ENCODE results near the gene PTCRA.
"Not testable (repeated sequence)": the region's sequence is repeated elsewhere in the genome, so short reads cannot be mapped to it uniquely, and the experiment has no call there.

The PTCRA gene

GRCh38 chr6:42915732-42916131 lies at the start of gene PTCRA:
PTCRA (plus strand) TSS chr6:42916053; CDS start chr6:42916070, 17 bp downstream.
- DNase-seq = no peak

GRCh38 chr6:42870145-42870936 lies 45.5 kb upstream of the PTCRA start:
- DNase-seq = no peak

- no peak for DNase-seq
These were observed 44.1 kb upstream of the PTCRA start for GRCh38 chr6:42871711-42872110.

- no peak for DNase-seq
These were observed 42.5 kb upstream of the PTCRA start for GRCh38 chr6:42873313-42873712.

GRCh38 chr6:42877695-42878094 lies 38.2 kb upstream of the PTCRA start:
- DNase-seq = no peak

- DNase-seq = peak; percentile 61
These were observed 36.2 kb upstream of the PTCRA start, which contains the start of gene RPL7L1 for GRCh38 chr6:42879372-42880239. RPL7L1 (plus strand) TSS chr6:42879616; CDS start chr6:42879911, 295 bp downstream.

GRCh38 chr6:42880240-42880817 lies 35.5 kb upstream of the PTCRA start:
- not testable (repeated sequence) for DNase-seq

GRCh38 chr6:42880871-42881270 lies 35.0 kb upstream of the PTCRA start:
- not testable (repeated sequence) for DNase-seq

GRCh38 chr6:42885702-42886101 lies 30.2 kb upstream of the PTCRA start:
- DNase-seq = no peak

- DNase-seq = not testable (repeated sequence)
These were observed 27.7 kb upstream of the PTCRA start for GRCh38 chr6:42888201-42888600.

- no peak for DNase-seq
These were observed 26.0 kb upstream of the PTCRA start for GRCh38 chr6:42889815-42890214.

GRCh38 chr6:42890311-42891198 lies 25.3 kb upstream of the PTCRA start:
- DNase-seq = peak; percentile 68

GRCh38 chr6:42891199-42891722 lies 24.6 kb upstream of the PTCRA start:
- DNase-seq = no peak

- DNase-seq = not testable (repeated sequence)
These were observed 21.6 kb upstream of the PTCRA start for GRCh38 chr6:42894041-42894828.

GRCh38 chr6:42896178-42896719 lies 19.6 kb upstream of the PTCRA start:
- no peak for DNase-seq

GRCh38 chr6:42898891-42899361 lies 16.9 kb upstream of the PTCRA start:
- DNase-seq = no peak

- no peak for DNase-seq
These were observed 16.0 kb upstream of the PTCRA start for GRCh38 chr6:42899871-42900270.

- no peak for DNase-seq
These were observed 14.3 kb upstream of the PTCRA start for GRCh38 chr6:42901538-42901957.

- not testable (repeated sequence) for DNase-seq
These were observed 13.2 kb upstream of the PTCRA start for GRCh38 chr6:42902429-42903263.

- no peak for DNase-seq
These were observed 11.4 kb upstream of the PTCRA start for GRCh38 chr6:42904467-42904866.
